Stimulated activated CD8-positive, alpha-beta memory T cell treated with anti-CD3 and anti-CD28 coated beads, Interleukin-7, amount 100 ng/mL, for 48 hours (primary cell): ENCODE measurements around the gene ZNF135.
A peak's percentile ranks its signal among the peaks of the same experiment; 100 is the strongest.

Experiments used
- DNase-seq, 2 donors: peaks; one replicate each; pipeline ENCODE4 v3.0.0-alpha.2; 2020; ENCODE audit warnings: low read depth in 1 of 2; ENCODE audit errors: extremely low read depth in 1 of 2

Gene ZNF135

GRCh38 chr19:58059003-58059670, at the start of gene ZNF135:
Gene ZNF135 (plus strand): TSS chr19:58059282. CDS start chr19:58060003, 721 bp downstream.
- peak; percentile 25 to 29 for DNase-seq

- no peak for DNase-seq
These were observed 49.8 kb upstream of the ZNF135 start for GRCh38 chr19:58009301-58009665.

- DNase-seq = peak; percentile 41 to 43
These were observed 49.3 kb upstream of the ZNF135 start for GRCh38 chr19:58009666-58010301.

GRCh38 chr19:58010507-58010906, 48.6 kb upstream of the ZNF135 start:
- no peak for DNase-seq

GRCh38 chr19:58014141-58014540, 44.9 kb upstream of the ZNF135 start:
- no peak for DNase-seq

GRCh38 chr19:58020129-58020528, 39.0 kb upstream of the ZNF135 start:
- no peak for DNase-seq

- DNase-seq = peak in 1 of 2 donors; percentile 11
These were observed 37.4 kb upstream of the ZNF135 start for GRCh38 chr19:58021541-58022282.

- DNase-seq = no peak
These were observed 36.8 kb upstream of the ZNF135 start for GRCh38 chr19:58022283-58022660.

GRCh38 chr19:58024661-58025060, 34.4 kb upstream of the ZNF135 start:
- DNase-seq = no peak

GRCh38 chr19:58033741-58034476, 25.2 kb upstream of the ZNF135 start, which contains the start of gene ZSCAN1:
Gene ZSCAN1 (plus strand): TSS chr19:58034025. CDS start chr19:58037837, 3,812 bp downstream.
- DNase-seq = peak in 1 of 2 donors; percentile 24

GRCh38 chr19:58034477-58034793, 24.6 kb upstream of the ZNF135 start:
- DNase-seq = no peak

GRCh38 chr19:58035863-58036262, 23.2 kb upstream of the ZNF135 start:
- no peak for DNase-seq

- no peak for DNase-seq
These were observed 21.0 kb upstream of the ZNF135 start for GRCh38 chr19:58037927-58038687.

GRCh38 chr19:58038688-58039204, 20.3 kb upstream of the ZNF135 start:
- DNase-seq = no peak

- no peak for DNase-seq
These were observed 18.1 kb upstream of the ZNF135 start for GRCh38 chr19:58040751-58041525.

GRCh38 chr19:58042495-58043340, 16.4 kb upstream of the ZNF135 start:
- no peak for DNase-seq

- DNase-seq = no peak
These were observed 14.7 kb upstream of the ZNF135 start for GRCh38 chr19:58044391-58044790.

- DNase-seq = no peak
These were observed 14.2 kb upstream of the ZNF135 start for GRCh38 chr19:58044886-58045285.
